ENCODE data around the gene PPM1G. TPM values are rescaled to one million over a fixed set of nuclear protein-coding genes. Genes with fewer than 3 reads are reported as not detected.

The PPM1G gene
- polyA plus RNA-seq, 1 donor (not counting 4 experiments of a cell fraction or from before 2014, with no cell fraction given), result 55.5 TPM

GRCh38 chr2:27445155-27445554, 35.8 kb upstream of the PPM1G start:
- DNase-seq (ENCODE audit: low read depth, low spot score) (no peak), FAIRE-seq (no peak)
- Histone ChIP-seq H3K27me3 (ENCODE audit: control insufficient read depth, extremely low read depth, insufficient read depth, low read length) (no peaks in the 10 kb centered on the region), H3K9ac (ENCODE audit: control insufficient read depth, extremely low read depth, insufficient read depth, low read length) (no peak overlapping the region), H4K20me1 (ENCODE audit: control insufficient read depth, extremely low read depth, insufficient read depth, low read length) (no peaks in the 10 kb centered on the region), H3K36me3 (ENCODE audit: control insufficient read depth in 2 of 2, extremely low read depth in 1 of 2, insufficient read depth in 2 of 2, low read length in 2 of 2) (peaks cover 14 to 44% of the 10 kb centered on the region in 2 experiments), H3K4me1 (ENCODE audit: control insufficient read depth, extremely low read depth, insufficient read depth, low read length) (peaks cover 21% of the 10 kb centered on the region), H3K4me2 (ENCODE audit: control insufficient read depth, extremely low read depth, insufficient read depth, low read depth, low read length) (peak overlapping the region; percentile 70), H3K79me2 (ENCODE audit: control insufficient read depth, insufficient read depth, low read length) (no peaks in the 10 kb centered on the region), H3K9me1 (ENCODE audit: control insufficient read depth, extremely low read depth, insufficient read depth, low read length) (no peaks in the 10 kb centered on the region), H3K9me3 (ENCODE audit: control insufficient read depth, low read depth, low read length) (no peaks in the 10 kb centered on the region), H3K27ac (ENCODE audit: control insufficient read depth, insufficient read depth, low read length) (peak overlapping the region; percentile 68), H2AFZ (ENCODE audit: control insufficient read depth, low read length) (no peak overlapping the region), H3K4me3 (ENCODE audit: control insufficient read depth in 2 of 3, extremely low read depth in 1 of 3, insufficient read depth in 2 of 3, low read depth in 1 of 3, low read length in 3 of 3) (no peak overlapping the region)
- no peak for TF ChIP-seq CTCF (optimal IDR thresholded peaks at IDR 0.05 in 1 of 3, IDR thresholded peaks at IDR 0.05 in 1 of 3, conservative IDR thresholded peaks at IDR 0.05 in 1 of 3; ENCODE audit: extremely low read depth in 1 of 3, insufficient read depth in 2 of 3, low read length in 3 of 3)
- TF ChIP-seq EZH2 (IDR thresholded peaks at IDR 0.05; ENCODE audit: low read length), result no peak
- dilution Hi-C loops (cut with MboI; ENCODE audit: extremely low pct_ligation_motif_present, low sequenced_read_pairs), result no loop called here

- Histone ChIP-seq H3K4me1 (ENCODE audit: control insufficient read depth, extremely low read depth, insufficient read depth, low read length) (peaks cover 21% of the 10 kb centered on the region), H3K4me2 (ENCODE audit: control insufficient read depth, extremely low read depth, insufficient read depth, low read depth, low read length) (peak overlapping the region; percentile 72), H3K27ac (ENCODE audit: control insufficient read depth, insufficient read depth, low read length) (peak overlapping the region; percentile 36), H3K79me2 (ENCODE audit: control insufficient read depth, insufficient read depth, low read length) (no peaks in the 10 kb centered on the region), H4K20me1 (ENCODE audit: control insufficient read depth, extremely low read depth, insufficient read depth, low read length) (no peaks in the 10 kb centered on the region), H3K27me3 (ENCODE audit: control insufficient read depth, extremely low read depth, insufficient read depth, low read length) (no peaks in the 10 kb centered on the region), H3K9me1 (ENCODE audit: control insufficient read depth, extremely low read depth, insufficient read depth, low read length) (no peaks in the 10 kb centered on the region), H3K4me3 (ENCODE audit: control insufficient read depth in 2 of 3, extremely low read depth in 1 of 3, insufficient read depth in 2 of 3, low read depth in 1 of 3, low read length in 3 of 3) (peak overlapping the region; percentile 35 to 72 (median 70)), H3K9me3 (ENCODE audit: control insufficient read depth, low read depth, low read length) (no peaks in the 10 kb centered on the region), H2AFZ (ENCODE audit: control insufficient read depth, low read length) (peak overlapping the region; percentile 49), H3K9ac (ENCODE audit: control insufficient read depth, extremely low read depth, insufficient read depth, low read length) (peak overlapping the region; percentile 76), H3K36me3 (ENCODE audit: control insufficient read depth in 2 of 2, extremely low read depth in 1 of 2, insufficient read depth in 2 of 2, low read length in 2 of 2) (peaks cover 21 to 42% of the 10 kb centered on the region in 2 experiments)
- FAIRE-seq (no peak), DNase-seq (ENCODE audit: low read depth, low spot score) (no peak)
- TF ChIP-seq EZH2 (IDR thresholded peaks at IDR 0.05; ENCODE audit: low read length) (no peak), CTCF (optimal IDR thresholded peaks at IDR 0.05 in 1 of 3, IDR thresholded peaks at IDR 0.05 in 1 of 3, conservative IDR thresholded peaks at IDR 0.05 in 1 of 3; ENCODE audit: extremely low read depth in 1 of 3, insufficient read depth in 2 of 3, low read length in 3 of 3) (no peak)
- dilution Hi-C loops (cut with MboI; ENCODE audit: extremely low pct_ligation_motif_present, low sequenced_read_pairs), result no loop called here
Measured at GRCh38 chr2:27442920-27443282, 33.5 kb upstream of the PPM1G start.

All from keratinocyte (primary cell).